ENCODE data around the gene COL19A1.

COL19A1 gene

GRCh38 chr6:70145178-70145577 is 278.8 kb downstream of the COL19A1 start:
- TF ChIP-seq CTCF (conservative IDR thresholded peaks at IDR 0.05; ENCODE audit: low read length) (no peak), EZH2phosphoT487 (IDR thresholded peaks at IDR 0.05; ENCODE audit: borderline replicate concordance) (no peak)
- no peaks in the 10 kb centered on the region for H3K36me3 ChIP-seq (ENCODE audit: insufficient read depth, low read length)

GRCh38 chr6:70149209-70149788 is 282.9 kb downstream of the COL19A1 start:
- Histone ChIP-seq H3K79me2 (ENCODE audit: insufficient read depth, low read length) (no peaks in the 10 kb centered on the region), H3K4me3 (ENCODE audit: low read length, poor library complexity, severe bottlenecking) (no peak overlapping the region), H2AFZ (ENCODE audit: low read length) (no peak overlapping the region), H3K9me3 (ENCODE audit: insufficient read depth, low read depth, low read length) (no peaks in the 10 kb centered on the region), H3F3A (ENCODE audit: low read depth) (no peaks in the 10 kb centered on the region), H4K20me1 (ENCODE audit: insufficient read depth, low read length, poor library complexity, severe bottlenecking) (no peaks in the 10 kb centered on the region), H3K36me3 (ENCODE audit: insufficient read depth, low read length) (no peaks in the 10 kb centered on the region), H3K4me1 (ENCODE audit: insufficient read depth, low read length, poor library complexity, severe bottlenecking) (no peaks in the 10 kb centered on the region), H3K9me2 (replicated peaks; ENCODE audit: low read depth, low read length) (no peaks in the 10 kb centered on the region), H3K9ac (ENCODE audit: low read depth, low read length, poor library complexity, severe bottlenecking) (no peak overlapping the region), H3K4me2 (ENCODE audit: low read depth, low read length, poor library complexity, severe bottlenecking) (no peak overlapping the region), H3K27me3 (ENCODE audit: insufficient read depth, low read length, poor library complexity, severe bottlenecking) (no peaks in the 10 kb centered on the region)
- TF ChIP-seq CTCF (conservative IDR thresholded peaks at IDR 0.05; ENCODE audit: low read length), result no peak
- TF ChIP-seq EZH2phosphoT487 (IDR thresholded peaks at IDR 0.05; ENCODE audit: borderline replicate concordance), result no peak

More at GRCh38 chr6:70145178-70145577, 278.8 kb downstream of the COL19A1 start:
- Histone ChIP-seq H3K9me2 (replicated peaks; ENCODE audit: low read depth, low read length) (no peaks in the 10 kb centered on the region), H3K4me1 (ENCODE audit: insufficient read depth, low read length, poor library complexity, severe bottlenecking) (no peaks in the 10 kb centered on the region), H3K79me2 (ENCODE audit: insufficient read depth, low read length) (no peaks in the 10 kb centered on the region), H3K4me3 (ENCODE audit: low read length, poor library complexity, severe bottlenecking) (no peak overlapping the region), H3K9me3 (ENCODE audit: insufficient read depth, low read depth, low read length) (no peaks in the 10 kb centered on the region), H3K4me2 (ENCODE audit: low read depth, low read length, poor library complexity, severe bottlenecking) (no peak overlapping the region), H3K27me3 (ENCODE audit: insufficient read depth, low read length, poor library complexity, severe bottlenecking) (no peaks in the 10 kb centered on the region), H4K20me1 (ENCODE audit: insufficient read depth, low read length, poor library complexity, severe bottlenecking) (no peaks in the 10 kb centered on the region), H3F3A (ENCODE audit: low read depth) (no peaks in the 10 kb centered on the region), H2AFZ (ENCODE audit: low read length) (no peak overlapping the region), H3K9ac (ENCODE audit: low read depth, low read length, poor library complexity, severe bottlenecking) (no peak overlapping the region)

GRCh38 chr6:70150521-70150920 is 284.2 kb downstream of the COL19A1 start:
- H3K9me3 ChIP-seq (ENCODE audit: insufficient read depth, low read depth, low read length), result no peaks in the 10 kb centered on the region
- no peaks in the 10 kb centered on the region for H4K20me1 ChIP-seq (ENCODE audit: insufficient read depth, low read length, poor library complexity, severe bottlenecking)
- H3K4me1 ChIP-seq (ENCODE audit: insufficient read depth, low read length, poor library complexity, severe bottlenecking), result no peaks in the 10 kb centered on the region
- H3K27me3 ChIP-seq (ENCODE audit: insufficient read depth, low read length, poor library complexity, severe bottlenecking), result no peaks in the 10 kb centered on the region
- no peaks in the 10 kb centered on the region for H3K36me3 ChIP-seq (ENCODE audit: insufficient read depth, low read length)
- no peaks in the 10 kb centered on the region for H3F3A ChIP-seq (ENCODE audit: low read depth)
- H3K9ac ChIP-seq (ENCODE audit: low read depth, low read length, poor library complexity, severe bottlenecking), result no peak overlapping the region
- H3K79me2 ChIP-seq (ENCODE audit: insufficient read depth, low read length), result no peaks in the 10 kb centered on the region
- H3K4me2 ChIP-seq (ENCODE audit: low read depth, low read length, poor library complexity, severe bottlenecking), result no peak overlapping the region
- H2AFZ ChIP-seq (ENCODE audit: low read length), result no peak overlapping the region
- no peak overlapping the region for H3K4me3 ChIP-seq (ENCODE audit: low read length, poor library complexity, severe bottlenecking)
- no peaks in the 10 kb centered on the region for H3K9me2 ChIP-seq (replicated peaks; ENCODE audit: low read depth, low read length)
- no peak for TF ChIP-seq EZH2phosphoT487 (IDR thresholded peaks at IDR 0.05; ENCODE audit: borderline replicate concordance)
- TF ChIP-seq CTCF (conservative IDR thresholded peaks at IDR 0.05; ENCODE audit: low read length), result no peak

Data from Loucy (cell line).